GM18505 (cell line): ENCODE measurements around the gene HLA-A.
"Not testable (repeated sequence)": the region's sequence is repeated elsewhere in the genome, so short reads cannot be mapped to it uniquely, and the experiment has no call there.

Source experiments
- ATAC-seq: cut with Tn5 transposase; IDR thresholded peaks from one replicate; pipeline ENCODE4 v1.9.1; 2021; ENCODE audit not compliant: unreplicated experiment
- POLR2A ChIP-seq: IDR thresholded peaks from 4 replicates; pipeline ENCODE4 v1.6.1; 2011; ENCODE audit warnings: borderline replicate concordance; ENCODE audit not compliant: insufficient read depth, insufficient read length; ENCODE audit errors: extremely low read depth

The HLA-A gene

GRCh38 chr6:29945281-29945820 is 3.0 kb downstream of the HLA-A start:
- no peak for ATAC-seq
- no peak for TF ChIP-seq POLR2A

DNA sequence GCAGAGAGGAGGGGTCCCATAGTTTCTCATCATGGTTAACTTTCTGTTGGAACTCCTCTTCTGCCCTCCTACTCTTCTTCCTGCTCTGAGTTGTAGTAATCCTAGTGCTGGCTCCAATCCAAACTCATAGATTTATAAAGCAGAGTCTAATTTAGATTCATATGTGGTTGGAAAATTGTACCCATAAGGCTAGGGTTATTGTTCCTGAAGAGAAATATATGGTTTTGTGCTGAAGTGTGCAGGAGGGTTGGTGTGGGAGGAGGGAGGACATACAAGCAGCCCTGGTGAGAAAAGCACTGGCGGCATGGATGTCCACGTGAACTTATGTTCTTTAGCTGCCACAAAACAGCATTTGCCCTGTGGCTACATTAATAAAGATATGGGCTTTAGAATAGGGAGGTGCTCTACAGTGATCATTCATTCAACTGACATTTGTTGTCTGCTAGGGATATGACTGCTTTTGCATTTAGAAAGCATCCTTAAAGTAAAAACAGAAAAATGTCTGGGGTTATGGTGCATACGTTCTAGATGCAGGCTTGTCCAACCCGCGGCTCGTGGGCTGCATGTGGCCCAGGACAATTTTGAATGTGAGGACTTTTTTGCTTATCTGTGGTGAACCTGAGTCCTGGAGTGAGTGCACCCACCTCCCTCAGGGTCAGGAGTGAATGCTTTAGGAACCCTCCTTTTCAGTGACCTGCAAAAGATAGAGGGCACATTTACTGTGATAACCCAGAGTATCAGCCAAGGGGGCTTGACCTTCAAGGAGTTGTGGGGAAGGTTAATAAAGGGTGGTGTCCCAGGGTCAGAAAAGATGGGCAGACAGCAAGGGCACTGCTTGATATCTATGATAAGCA is 4.1 kb downstream of the HLA-A start:
- TF ChIP-seq POLR2A, result no peak
- no peak for ATAC-seq

DNA sequence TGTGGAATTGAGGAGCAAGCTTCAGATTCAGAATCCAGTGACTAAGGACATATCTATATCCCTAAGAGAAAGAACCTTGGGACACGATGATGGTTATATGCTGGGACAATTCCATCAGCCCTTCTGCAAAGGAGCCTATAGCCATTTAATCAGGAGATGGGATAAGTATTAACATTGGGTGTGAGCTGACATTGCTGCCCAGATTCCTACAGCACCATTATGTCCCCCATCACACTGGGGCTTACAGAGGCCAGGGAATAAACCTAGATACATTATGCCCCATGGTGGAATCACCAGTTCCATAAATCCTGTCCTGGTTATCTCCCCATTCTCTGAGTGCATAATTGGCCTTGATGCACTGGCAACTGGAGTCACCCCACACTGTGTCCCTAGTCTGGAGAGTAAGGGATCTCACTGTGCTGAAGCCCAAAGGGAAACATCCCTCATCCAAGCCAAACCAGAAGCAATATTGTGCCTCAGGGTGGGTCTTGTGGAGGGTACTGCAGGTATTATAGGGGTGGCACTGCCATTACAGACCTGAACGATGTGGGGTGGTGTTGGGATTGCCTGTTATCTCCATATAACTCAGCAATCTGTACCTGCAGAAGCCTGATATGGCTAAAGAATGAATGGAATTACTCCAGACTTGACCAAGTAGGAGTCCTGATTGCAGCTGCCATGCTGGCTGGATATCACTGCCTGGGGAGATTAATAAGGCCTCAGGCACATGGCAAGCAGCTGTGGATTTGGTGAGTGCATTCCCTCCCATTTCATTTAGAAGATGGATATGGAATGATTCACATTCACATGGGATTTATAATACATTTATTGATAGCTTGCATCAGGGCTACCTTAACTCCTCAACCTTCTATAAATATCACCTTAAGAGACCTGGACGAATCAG is 5.0 kb downstream of the HLA-A start:
- TF ChIP-seq POLR2A, result peak; percentile 45
- no peak for ATAC-seq

GRCh38 chr6:29948277-29948676 is 5.9 kb downstream of the HLA-A start:
- ATAC-seq, result no peak
- TF ChIP-seq POLR2A, result no peak

DNA sequence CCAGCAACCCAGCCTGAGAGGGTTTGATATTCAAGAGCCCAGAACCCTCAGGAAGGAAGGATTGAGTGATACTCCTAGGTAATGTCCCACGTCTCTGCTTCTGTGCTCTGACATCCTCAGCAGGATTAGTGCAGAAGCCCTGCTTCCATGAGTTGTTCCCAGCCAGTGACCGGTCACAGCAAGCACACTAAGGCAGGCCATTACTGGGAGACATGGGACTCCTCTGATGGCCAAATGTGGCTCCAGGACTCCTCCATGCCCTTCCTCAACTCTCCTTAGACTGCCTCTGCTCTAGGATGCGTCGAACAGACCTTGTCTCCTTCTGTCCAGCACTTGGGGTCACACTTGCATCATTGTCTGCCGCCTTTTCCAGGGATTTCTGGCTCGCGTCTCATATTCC is 7.6 kb downstream of the HLA-A start:
- TF ChIP-seq POLR2A, result no peak
- no peak for ATAC-seq

- TF ChIP-seq POLR2A, result no peak
- no peak for ATAC-seq
Measured at GRCh38 chr6:29951882-29952281, 9.6 kb downstream of the HLA-A start.

GRCh38 chr6:29953001-29953441 is 10.7 kb downstream of the HLA-A start:
- ATAC-seq, result no peak
- TF ChIP-seq POLR2A, result no peak

GRCh38 chr6:29953686-29954085 is 11.4 kb downstream of the HLA-A start:
- no peak for TF ChIP-seq POLR2A
- no peak for ATAC-seq

GRCh38 chr6:29954272-29954671 is 11.9 kb downstream of the HLA-A start:
- no peak for ATAC-seq
- no peak for TF ChIP-seq POLR2A

DNA sequence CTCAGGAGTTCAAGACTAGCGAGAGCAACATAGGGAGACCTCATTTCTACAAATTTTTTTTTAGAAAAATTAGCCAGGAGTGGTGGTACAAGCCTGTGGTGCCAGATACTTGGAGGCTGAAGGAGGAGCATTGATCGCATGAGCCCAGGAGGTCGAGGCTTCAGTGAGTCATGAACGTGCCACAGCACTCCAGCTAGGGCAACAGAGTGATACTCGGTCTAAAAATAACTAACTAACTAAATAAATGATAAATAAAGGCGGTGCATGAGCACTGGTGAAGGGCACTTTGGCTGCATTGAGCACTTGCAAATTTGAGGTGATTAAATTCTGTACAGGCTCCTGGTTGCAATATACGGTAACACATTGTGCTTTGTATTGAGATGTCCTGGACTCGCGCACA is 13.5 kb downstream of the HLA-A start:
- no peak for ATAC-seq
- no peak for TF ChIP-seq POLR2A

DNA sequence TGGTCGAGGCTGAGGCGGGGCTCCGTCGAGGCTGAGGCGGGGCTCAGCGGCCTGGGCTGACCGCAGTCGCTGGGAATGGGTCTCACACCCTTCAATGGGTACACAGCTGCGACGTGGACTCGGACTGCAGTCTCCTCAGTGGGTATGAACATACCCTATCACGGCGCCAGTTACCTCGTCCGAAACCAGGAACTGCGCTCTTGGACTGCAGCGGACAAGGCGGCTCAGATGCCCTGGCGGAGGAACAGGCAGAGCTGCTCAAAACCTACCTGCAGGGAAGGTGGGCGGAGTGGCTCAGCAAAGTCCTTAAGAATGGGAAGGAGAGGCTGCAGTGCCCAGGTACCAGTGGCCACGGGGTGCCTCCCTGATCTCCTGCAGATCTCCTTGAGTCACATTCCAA is 14.2 kb downstream of the HLA-A start:
- TF ChIP-seq POLR2A, result no peak
- ATAC-seq, result no peak

DNA sequence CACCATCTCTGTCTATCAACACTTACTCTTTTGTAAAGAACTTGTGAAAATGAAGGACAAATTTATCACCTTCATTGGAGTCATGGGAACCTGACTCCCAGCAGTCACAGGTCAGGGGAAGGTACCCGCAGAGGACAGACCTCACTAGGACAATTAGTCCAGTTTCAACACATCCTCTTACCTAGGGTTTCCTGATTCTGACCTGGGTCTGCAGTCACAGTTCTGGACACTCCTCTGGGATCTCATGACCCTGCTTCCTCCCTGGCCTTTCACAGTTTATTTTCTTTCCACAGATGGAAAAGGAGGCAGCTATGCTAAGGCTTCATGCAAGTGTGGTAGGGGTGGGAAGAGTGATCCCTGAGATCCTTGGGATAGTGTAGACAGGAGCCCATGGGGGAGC is 15.7 kb downstream of the HLA-A start:
- no peak for TF ChIP-seq POLR2A
- no peak for ATAC-seq

GRCh38 chr6:29958921-29959320 is 16.6 kb downstream of the HLA-A start:
- no peak for ATAC-seq
- no peak for TF ChIP-seq POLR2A

DNA sequence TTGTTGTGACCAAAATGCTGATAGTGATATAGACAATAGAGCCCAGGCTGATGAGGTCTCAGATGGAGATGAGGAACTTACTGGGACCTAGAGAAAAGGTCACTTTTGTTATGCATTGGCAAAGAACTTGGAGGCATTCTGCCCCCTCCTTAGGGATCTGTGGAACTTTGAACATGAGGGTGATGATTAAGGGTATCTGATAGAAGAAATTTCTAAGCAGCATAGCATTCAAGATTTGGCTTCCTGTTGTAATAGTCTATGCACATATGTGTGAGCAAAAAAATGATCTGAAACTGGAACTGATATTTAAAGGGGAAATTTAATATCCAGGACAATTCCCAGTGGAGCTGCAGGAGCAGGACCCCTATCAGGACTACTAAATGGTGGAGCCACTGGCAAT is 17.1 kb downstream of the HLA-A start:
- no peak for ATAC-seq
- no peak for TF ChIP-seq POLR2A

- ATAC-seq, result no peak
- no peak for TF ChIP-seq POLR2A
Measured at GRCh38 chr6:29961966-29962365, 19.6 kb downstream of the HLA-A start.

GRCh38 chr6:29963697-29964096 is 21.4 kb downstream of the HLA-A start:
- not testable (repeated sequence) for ATAC-seq
